Dendritic cell treated with granulocyte-macrophage colony-stimulating factor and Interleukin-4, amounts not matched to agents 40 ng/mL and 50 ng/mL, for 4 days (primary cell): ENCODE results near the gene KRT37.
"Not testable (repeated sequence)": the region's sequence is repeated elsewhere in the genome, so short reads cannot be mapped to it uniquely, and the experiment has no call there.

ENCODE experiments used
- H3K27ac Mint-ChIP-seq: one replicate; pipeline ENCODE4 v1.8.0; 2022; ENCODE audit warnings: mild to moderate bottlenecking, mixed read lengths
- H3K27me3 Mint-ChIP-seq: one replicate; pipeline ENCODE4 v1.8.0; 2022; ENCODE audit warnings: mild to moderate bottlenecking, mixed read lengths
- H3K36me3 Mint-ChIP-seq: one replicate; pipeline ENCODE4 v1.8.0; 2022; ENCODE audit warnings: low read depth, mixed read lengths
- H3K4me1 Mint-ChIP-seq: one replicate; pipeline ENCODE4 v1.8.0; 2022; ENCODE audit warnings: low read depth, mixed read lengths
- H3K4me3 Mint-ChIP-seq: one replicate; pipeline ENCODE4 v1.8.0; 2022; ENCODE audit warnings: mild to moderate bottlenecking, moderate library complexity, mixed read lengths
- H3K9me3 Mint-ChIP-seq: one replicate; pipeline ENCODE4 v1.8.0; 2022; ENCODE audit warnings: mixed read lengths
- intact Hi-C: fragments of 100-400 bp; cut with micrococcal nuclease; formaldehyde crosslinking; loops from one replicate; pipeline ENCODE4 v1.15.0; 2022

Gene KRT37

GRCh38 chr17:41390411-41390938 lies 33.9 kb downstream of the KRT37 start:
- H3K27me3 Mint-ChIP-seq: peaks cover 22% of the 10 kb centered on the region
- intact Hi-C loops: no loop called here
- no peaks in the 10 kb centered on the region for H3K4me1 Mint-ChIP-seq
- no peaks in the 10 kb centered on the region for H3K36me3 Mint-ChIP-seq
- H3K4me3 Mint-ChIP-seq: no peak overlapping the region
- H3K27ac Mint-ChIP-seq: no peak overlapping the region
- H3K9me3 Mint-ChIP-seq: peaks cover 16% of the 10 kb centered on the region

GRCh38 chr17:41387670-41388069 lies 36.7 kb downstream of the KRT37 start:
- Mint-ChIP-seq H3K4me1 (no peaks in the 10 kb centered on the region), H3K9me3 (peaks cover 16% of the 10 kb centered on the region), H3K4me3 (no peak overlapping the region), H3K36me3 (no peaks in the 10 kb centered on the region), H3K27me3 (peaks cover 19% of the 10 kb centered on the region), H3K27ac (no peak overlapping the region)
- intact Hi-C loops: no loop called here

GRCh38 chr17:41386227-41386626 lies 38.2 kb downstream of the KRT37 start:
- intact Hi-C loops: no loop called here
- H3K36me3 Mint-ChIP-seq: no peaks in the 10 kb centered on the region
- H3K4me3 Mint-ChIP-seq: no peak overlapping the region
- H3K27ac Mint-ChIP-seq: no peak overlapping the region
- H3K27me3 Mint-ChIP-seq: peaks cover 22% of the 10 kb centered on the region
- peaks cover 16% of the 10 kb centered on the region for H3K9me3 Mint-ChIP-seq
- no peaks in the 10 kb centered on the region for H3K4me1 Mint-ChIP-seq

- intact Hi-C loops: no loop called here
- Mint-ChIP-seq H3K4me3 (no peak overlapping the region), H3K4me1 (no peaks in the 10 kb centered on the region), H3K36me3 (no peaks in the 10 kb centered on the region), H3K9me3 (peaks cover 16% of the 10 kb centered on the region), H3K27me3 (peaks cover 14% of the 10 kb centered on the region), H3K27ac (no peak overlapping the region)
Measured at GRCh38 chr17:41383690-41384089, 40.7 kb downstream of the KRT37 start.

- Mint-ChIP-seq H3K4me1 (no peaks in the 10 kb centered on the region), H3K27me3 (peaks cover 16% of the 10 kb centered on the region), H3K27ac (no peak overlapping the region), H3K4me3 (no peak overlapping the region), H3K36me3 (no peaks in the 10 kb centered on the region), H3K9me3 (peaks cover 13% of the 10 kb centered on the region)
- intact Hi-C loops: no loop called here
Measured at GRCh38 chr17:41382394-41382793, 42.0 kb downstream of the KRT37 start.

GRCh38 chr17:41381943-41382342 lies 42.4 kb downstream of the KRT37 start, which contains the start of gene KRT34:
Gene KRT34 (minus strand): TSS chr17:41382306. CDS start chr17:41382246, 60 bp downstream.
- H3K36me3 Mint-ChIP-seq, intact Hi-C loops, H3K4me1 Mint-ChIP-seq, H3K9me3 Mint-ChIP-seq, H3K27ac Mint-ChIP-seq, H3K4me3 Mint-ChIP-seq: not testable (repeated sequence)
- peaks cover 14% of the 10 kb centered on the region for H3K27me3 Mint-ChIP-seq

GRCh38 chr17:41380091-41380490 lies 44.3 kb downstream of the KRT37 start:
- H3K9me3 Mint-ChIP-seq, H3K36me3 Mint-ChIP-seq, H3K4me1 Mint-ChIP-seq, H3K27me3 Mint-ChIP-seq, intact Hi-C loops, H3K27ac Mint-ChIP-seq, H3K4me3 Mint-ChIP-seq: not testable (repeated sequence)

GRCh38 chr17:41377546-41377945 lies 46.8 kb downstream of the KRT37 start:
- Mint-ChIP-seq H3K27ac (no peak overlapping the region), H3K27me3 (peaks cover 14% of the 10 kb centered on the region)
- intact Hi-C loops: no loop called here

More at GRCh38 chr17:41377546-41377945, 46.8 kb downstream of the KRT37 start:
- H3K4me1 Mint-ChIP-seq: no peaks in the 10 kb centered on the region
- no peaks in the 10 kb centered on the region for H3K9me3 Mint-ChIP-seq
- no peaks in the 10 kb centered on the region for H3K36me3 Mint-ChIP-seq
- no peak overlapping the region for H3K4me3 Mint-ChIP-seq
